ENCODE data around the gene FOLR1. TPM values are rescaled to one million over a fixed set of nuclear protein-coding genes. Genes with fewer than 3 reads are reported as not detected.
"Not testable (repeated sequence)": the region's sequence is repeated elsewhere in the genome, so short reads cannot be mapped to it uniquely, and the experiment has no call there.

Gene FOLR1
- total RNA-seq = 1.7 TPM

DNA sequence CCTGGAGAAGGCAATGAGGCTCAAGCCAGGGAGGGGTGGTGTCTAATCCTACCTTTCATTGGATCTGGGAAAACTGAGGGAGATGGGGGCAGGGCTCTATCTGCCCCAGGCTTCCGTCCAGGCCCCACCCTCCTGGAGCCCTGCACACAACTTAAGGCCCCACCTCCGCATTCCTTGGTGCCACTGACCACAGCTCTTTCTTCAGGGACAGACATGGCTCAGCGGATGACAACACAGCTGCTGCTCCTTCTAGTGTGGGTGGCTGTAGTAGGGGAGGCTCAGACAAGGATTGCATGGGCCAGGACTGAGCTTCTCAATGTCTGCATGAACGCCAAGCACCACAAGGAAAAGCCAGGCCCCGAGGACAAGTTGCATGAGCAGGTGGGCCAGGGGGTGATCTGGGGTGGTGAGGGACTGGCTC lies at the start of gene FOLR1:
FOLR1 (plus strand) TSS at position 180 of the 421 bp plus-strand sequence; CDS start at position 214, 34 bp downstream.
- DNase-seq (ENCODE audit: low spot score) = no peak

DNA sequence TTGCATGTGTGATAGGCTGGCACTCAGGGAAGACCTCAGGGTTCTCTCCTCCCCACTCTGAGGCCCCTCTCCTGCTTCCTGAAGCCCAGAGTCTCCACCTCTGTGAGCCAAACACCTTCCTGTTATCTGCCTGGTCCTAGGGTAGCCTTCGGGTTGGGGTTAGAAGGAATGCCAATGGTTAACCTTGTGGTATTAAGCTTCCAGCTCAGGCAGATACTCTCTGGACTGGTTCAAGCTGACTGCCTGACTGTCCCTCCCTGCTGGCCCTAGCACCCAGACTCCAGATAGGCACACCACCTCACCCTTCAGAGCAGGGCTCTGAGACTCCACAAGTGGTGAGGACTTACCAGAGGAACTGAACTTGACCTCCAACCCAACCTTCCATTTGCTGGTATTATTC lies 49.4 kb upstream of the FOLR1 start:
- not testable (repeated sequence) for DNase-seq (ENCODE audit: low spot score)

- DNase-seq (ENCODE audit: low spot score) = no peak
These were observed 47.0 kb upstream of the FOLR1 start for GRCh38 chr11:72144807-72145565.

- DNase-seq (ENCODE audit: low spot score) = no peak
These were observed 45.3 kb upstream of the FOLR1 start for GRCh38 chr11:72146625-72147024.

GRCh38 chr11:72150882-72151281 lies 41.1 kb upstream of the FOLR1 start:
- DNase-seq (ENCODE audit: low spot score) = no peak

DNA sequence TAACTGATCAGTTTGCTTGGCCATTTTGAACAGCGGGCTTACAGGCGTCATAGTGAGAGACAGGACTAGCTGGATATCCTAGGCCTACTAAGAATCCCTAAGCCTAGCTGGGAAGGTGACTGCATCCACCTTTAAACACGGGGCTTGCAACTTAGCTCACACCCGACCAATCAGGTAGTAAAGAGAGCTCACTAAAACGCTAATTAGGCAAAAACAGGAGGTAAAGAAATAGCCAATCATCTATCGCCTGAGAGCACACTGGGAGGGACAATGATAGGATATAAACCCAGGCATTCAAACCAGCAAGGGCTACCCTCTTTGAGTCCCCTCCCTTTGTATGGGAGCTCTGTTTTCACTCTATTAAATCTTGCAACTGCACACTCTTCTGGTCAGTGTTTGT lies 38.1 kb upstream of the FOLR1 start:
- not testable (repeated sequence) for DNase-seq (ENCODE audit: low spot score)

DNA sequence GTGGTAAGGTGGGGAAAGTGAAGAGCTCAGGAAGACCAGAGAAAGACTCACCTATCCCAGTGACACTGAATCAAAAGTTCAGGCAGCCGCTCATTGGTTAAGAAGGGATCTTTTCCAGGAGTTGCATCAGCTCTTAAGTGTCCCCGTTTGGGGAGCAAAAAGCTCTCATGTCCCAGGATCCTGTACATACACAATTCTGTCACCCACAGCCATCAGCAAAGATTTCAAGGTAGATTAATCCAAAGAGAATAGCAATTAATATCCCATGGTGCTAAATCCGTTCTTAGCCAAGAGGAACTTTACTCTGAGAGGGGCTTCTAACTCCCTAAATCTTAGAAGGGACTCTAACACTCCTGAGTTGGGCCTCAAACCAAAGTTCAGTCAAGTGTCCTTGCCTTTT lies 37.1 kb upstream of the FOLR1 start:
- DNase-seq (ENCODE audit: low spot score) = no peak

DNA sequence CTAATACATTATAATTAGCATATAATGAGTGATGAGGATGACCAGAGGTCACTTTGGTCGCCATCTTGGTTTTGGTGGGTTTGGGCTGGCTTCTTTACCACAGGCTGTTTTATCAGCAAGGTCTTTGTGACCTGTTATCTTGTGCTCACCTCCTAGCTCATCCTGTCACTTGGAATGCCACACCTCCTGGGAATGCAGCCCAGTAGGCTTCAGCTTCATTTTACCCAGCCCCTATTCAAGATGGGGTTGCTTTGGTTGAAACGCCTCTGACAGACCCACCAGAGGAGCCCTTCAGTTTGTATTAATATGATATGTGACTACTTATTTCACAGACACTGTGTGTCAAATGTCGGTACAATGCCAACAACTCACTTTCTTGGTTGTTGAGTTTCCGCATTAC lies 36.2 kb upstream of the FOLR1 start:
- DNase-seq (ENCODE audit: low spot score) = no peak

- no peak for DNase-seq (ENCODE audit: low spot score)
These were observed 34.8 kb upstream of the FOLR1 start for GRCh38 chr11:72157131-72157530.

DNA sequence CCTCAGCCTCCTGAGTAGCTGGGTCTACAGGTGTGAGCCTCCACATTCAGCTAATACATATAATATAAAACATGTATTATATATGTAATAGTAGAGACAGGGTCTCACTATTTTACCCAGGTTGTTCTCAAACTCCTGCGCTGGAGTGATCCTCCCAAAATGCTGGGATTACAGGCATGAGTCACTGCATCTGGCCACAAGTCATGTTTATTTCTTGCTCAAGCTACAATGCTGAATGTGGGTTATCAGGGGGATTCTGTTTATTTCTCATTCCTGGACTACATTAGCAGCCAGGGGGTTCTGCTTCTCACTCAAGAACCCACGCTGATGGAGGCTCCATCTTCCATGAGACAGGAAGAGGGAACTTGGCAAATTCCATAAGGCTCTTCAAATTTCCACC lies 31.6 kb upstream of the FOLR1 start:
- DNase-seq (ENCODE audit: low spot score) = no peak

- DNase-seq (ENCODE audit: low spot score) = no peak
These were observed 28.9 kb upstream of the FOLR1 start for GRCh38 chr11:72162891-72163492.

- not testable (repeated sequence) for DNase-seq (ENCODE audit: low spot score)
These were observed 27.8 kb upstream of the FOLR1 start for GRCh38 chr11:72164187-72164586.

DNA sequence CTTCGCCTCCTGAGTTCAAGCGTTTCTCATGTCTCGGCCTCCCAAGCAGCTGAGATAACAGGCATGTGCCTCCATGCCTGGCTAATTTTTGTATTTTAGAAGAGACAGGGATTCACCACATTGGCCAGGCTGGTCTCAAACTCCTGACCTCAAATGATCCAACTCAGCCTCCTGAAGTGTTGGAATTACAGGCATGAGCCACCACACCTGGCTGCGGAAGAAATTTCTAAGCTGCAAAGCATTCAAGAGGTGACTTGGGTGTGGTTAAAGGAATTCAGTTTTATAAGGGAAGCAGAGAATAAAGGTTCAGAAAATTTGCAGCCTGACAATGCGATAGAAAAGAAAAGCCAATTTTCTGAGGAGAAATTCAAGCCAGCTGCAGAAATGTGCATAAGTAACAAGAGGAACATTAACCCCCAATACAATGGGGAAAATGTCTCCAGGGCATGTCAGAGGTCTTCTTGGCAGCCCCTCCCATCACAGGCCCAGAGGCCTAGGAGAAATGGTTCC lies 22.8 kb upstream of the FOLR1 start:
- not testable (repeated sequence) for DNase-seq (ENCODE audit: low spot score)

- not testable (repeated sequence) for DNase-seq (ENCODE audit: low spot score)
These were observed 22.2 kb upstream of the FOLR1 start for GRCh38 chr11:72169754-72170153.

DNA sequence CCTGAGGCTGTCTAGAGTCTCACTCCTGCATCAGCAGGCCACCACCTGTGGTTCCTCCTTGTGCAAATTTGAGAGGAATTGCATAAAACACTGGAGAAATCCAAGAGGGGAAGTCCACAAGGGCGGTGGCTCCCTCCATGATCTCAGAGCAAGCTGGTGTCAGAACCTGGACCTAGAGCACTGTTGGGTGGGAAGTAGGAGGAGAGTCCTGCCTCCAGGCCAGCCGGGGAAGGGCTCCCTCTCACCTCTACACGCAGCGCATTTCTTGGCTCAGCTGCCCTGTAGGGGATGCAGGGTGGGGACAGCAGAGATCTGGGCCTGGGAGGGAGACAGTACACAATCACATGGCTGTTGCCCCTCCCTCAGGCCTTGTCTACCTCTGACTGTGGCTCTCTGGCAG lies 19.9 kb upstream of the FOLR1 start:
- DNase-seq (ENCODE audit: low spot score) = not testable (repeated sequence)

GRCh38 chr11:72173291-72173690 lies 18.6 kb upstream of the FOLR1 start:
- no peak for DNase-seq (ENCODE audit: low spot score)

GRCh38 chr11:72174302-72175070 lies 17.5 kb upstream of the FOLR1 start:
- no peak for DNase-seq (ENCODE audit: low spot score)

- no peak for DNase-seq (ENCODE audit: low spot score)
These were observed 14.3 kb upstream of the FOLR1 start for GRCh38 chr11:72177656-72178055.

DNA sequence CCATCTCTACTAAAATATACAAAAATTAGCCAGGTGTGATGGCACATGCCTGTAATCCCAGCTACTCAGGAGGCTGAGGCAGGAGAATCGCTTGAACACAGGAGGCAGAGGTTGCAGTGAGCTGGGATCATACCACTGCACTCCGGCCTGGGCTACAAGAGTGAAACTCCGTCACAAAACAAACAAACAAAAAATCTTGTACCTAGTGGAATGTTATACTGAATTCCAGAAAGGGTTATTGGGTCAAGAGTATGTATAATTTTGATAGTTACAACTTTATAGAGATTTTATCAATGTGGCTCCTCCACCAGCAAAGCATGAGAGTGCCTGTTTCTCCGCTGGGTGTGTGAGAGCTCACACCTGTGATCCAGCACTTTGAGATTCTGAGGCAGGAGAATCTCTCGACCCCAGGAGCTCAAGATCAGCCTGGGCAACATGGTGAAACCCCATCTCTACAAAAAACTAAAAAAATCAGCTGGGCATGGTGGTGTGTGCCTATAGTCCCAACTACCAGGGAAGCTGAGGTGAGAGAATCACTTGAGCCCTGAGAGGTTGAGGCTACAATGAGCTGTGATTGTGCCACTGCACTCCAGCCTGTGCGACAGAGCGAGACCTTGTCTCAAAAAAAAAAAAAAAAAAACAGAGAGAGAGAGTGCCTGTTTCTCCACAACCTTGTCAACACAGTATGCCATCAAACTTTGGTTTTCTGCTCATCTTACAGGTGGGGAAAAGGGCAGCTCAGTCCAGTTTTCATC lies 12.7 kb upstream of the FOLR1 start:
- DNase-seq (ENCODE audit: low spot score) = no peak

DNA sequence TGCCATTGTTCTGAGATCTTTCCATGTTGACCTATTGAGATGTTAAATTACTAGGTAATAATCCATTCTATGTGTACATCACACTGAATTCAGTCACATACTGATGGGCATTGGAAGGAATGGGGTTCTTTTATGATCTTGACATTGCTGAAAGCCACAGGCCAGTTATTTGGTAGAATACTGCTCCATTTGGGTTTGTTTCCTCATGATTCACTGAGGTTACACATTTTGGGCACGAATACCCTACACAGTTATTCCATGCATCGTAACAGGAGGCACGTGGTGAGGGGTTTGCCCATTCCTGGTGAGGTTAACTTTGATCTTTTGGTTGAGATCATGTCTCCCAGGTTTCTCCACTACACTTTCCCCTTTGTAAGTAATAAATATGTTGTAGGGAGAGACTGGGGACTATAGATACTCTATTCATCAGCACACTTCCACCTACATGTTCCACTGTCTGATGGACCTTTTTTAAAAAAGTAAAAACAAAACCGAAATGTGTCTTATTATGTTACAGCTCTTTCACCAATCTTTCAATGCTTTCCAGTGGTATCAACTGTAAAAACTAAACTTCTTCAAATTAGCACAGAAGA lies 12.0 kb upstream of the FOLR1 start:
- no peak for DNase-seq (ENCODE audit: low spot score)

- not testable (repeated sequence) for DNase-seq (ENCODE audit: low spot score)
These were observed 10.9 kb upstream of the FOLR1 start for GRCh38 chr11:72180892-72181552.
